Astrocyte (in vitro differentiated cells and primary cell): Measurements from ENCODE around the gene KISS1R. TPM values are rescaled to one million over a fixed set of nuclear protein-coding genes. Genes with fewer than 3 reads are reported as not detected.
"Not testable (repeated sequence)": the region's sequence is repeated elsewhere in the genome, so short reads cannot be mapped to it uniquely, and the experiment has no call there.

Source experiments
- DNase-seq: peaks from one replicate; pipeline ENCODE4 v3.0.0-alpha.2; 2010; ENCODE audit warnings: low read depth
- FAIRE-seq: peaks from 2 replicates; lab custom pipeline; 2011; peaks lifted over from hg19 to GRCh38; lab: Jason Lieb, UNC
- H2AFZ ChIP-seq: 2 replicates; pipeline ENCODE4 v1.6.0; 2012; ENCODE audit warnings: low read depth, low read length, inconsistent platforms
- H3K27ac ChIP-seq: 2 replicates; pipeline ENCODE4 v1.5.1; 2011; ENCODE audit warnings: low read depth, low read length, inconsistent platforms
- H3K27me3 ChIP-seq: 2 replicates; pipeline ENCODE4 v1.6.0; 2011; ENCODE audit warnings: low read length, inconsistent platforms; ENCODE audit not compliant: insufficient read depth
- H3K36me3 ChIP-seq: 2 replicates; pipeline ENCODE4 v1.5.1; 2011; ENCODE audit warnings: low read length, inconsistent platforms; ENCODE audit not compliant: insufficient read depth
- H3K4me1 ChIP-seq: 2 replicates; pipeline ENCODE4 v1.5.1; 2011; ENCODE audit warnings: low read length, inconsistent platforms; ENCODE audit not compliant: insufficient read depth
- H3K4me2 ChIP-seq: 2 replicates; pipeline ENCODE4 v1.6.0; 2012; ENCODE audit warnings: low read length, inconsistent platforms
- H3K4me3 ChIP-seq: 2 replicates; pipeline ENCODE4 v1.5.1; 2011; ENCODE audit warnings: low read depth, mild to moderate bottlenecking, low read length, inconsistent platforms; ENCODE audit not compliant: insufficient read depth
- H3K79me2 ChIP-seq: 2 replicates; pipeline ENCODE4 v1.6.0; 2012; ENCODE audit warnings: mild to moderate bottlenecking, low read length, inconsistent platforms; ENCODE audit not compliant: insufficient read depth
- H3K9ac ChIP-seq: 2 replicates; pipeline ENCODE4 v1.6.0; 2012; ENCODE audit warnings: mild to moderate bottlenecking, low read length, inconsistent platforms
- H3K9me3 ChIP-seq: 2 replicates; pipeline ENCODE4 v1.5.1; 2012; ENCODE audit warnings: low read depth, mild to moderate bottlenecking, low read length, inconsistent platforms; ENCODE audit not compliant: insufficient read depth
- H4K20me1 ChIP-seq: 2 replicates; pipeline ENCODE4 v1.6.0; 2012; ENCODE audit warnings: low read length, inconsistent platforms; ENCODE audit not compliant: insufficient read depth
- H3K27ac Mint-ChIP-seq: one replicate; pipeline ENCODE4 v1.8.0; 2021; ENCODE audit warnings: mild to moderate bottlenecking, mixed read lengths; ENCODE audit not compliant: unreplicated experiment
- H3K27me3 Mint-ChIP-seq: one replicate; pipeline ENCODE4 v1.8.0; 2021; ENCODE audit warnings: low read depth, mixed read lengths; ENCODE audit not compliant: unreplicated experiment
- H3K36me3 Mint-ChIP-seq: one replicate; pipeline ENCODE4 v1.8.0; 2021; ENCODE audit warnings: low read depth, mixed read lengths; ENCODE audit not compliant: unreplicated experiment
- H3K4me1 Mint-ChIP-seq: one replicate; pipeline ENCODE4 v1.8.0; 2021; ENCODE audit warnings: low read depth, mixed read lengths; ENCODE audit not compliant: unreplicated experiment
- H3K4me3 Mint-ChIP-seq: one replicate; pipeline ENCODE4 v1.8.0; 2021; ENCODE audit warnings: mild to moderate bottlenecking, moderate library complexity, mixed read lengths; ENCODE audit not compliant: unreplicated experiment
- H3K9me3 Mint-ChIP-seq: one replicate; pipeline ENCODE4 v1.8.0; 2021; ENCODE audit warnings: mild to moderate bottlenecking, mixed read lengths; ENCODE audit not compliant: unreplicated experiment
- CTCF ChIP-seq: IDR thresholded peaks from 2 replicates; pipeline ENCODE4 v1.5.1; 2011; ENCODE audit warnings: low read depth, mild to moderate bottlenecking, inconsistent platforms, low read length, moderate library complexity; ENCODE audit not compliant: insufficient read depth
- EZH2 ChIP-seq: IDR thresholded peaks from 2 replicates; pipeline ENCODE4 v1.6.1; 2012; ENCODE audit warnings: mild to moderate bottlenecking, low read length, inconsistent platforms; ENCODE audit not compliant: insufficient read depth
- total RNA-seq: library from RNA; stranded (reverse); gene quantifications from 2 replicates; pipeline ENCODE4 v1.2.1, GENCODE V29; 2021

KISS1R gene
- total RNA-seq, 1 donor from 2014 or later: not detected

DNA sequence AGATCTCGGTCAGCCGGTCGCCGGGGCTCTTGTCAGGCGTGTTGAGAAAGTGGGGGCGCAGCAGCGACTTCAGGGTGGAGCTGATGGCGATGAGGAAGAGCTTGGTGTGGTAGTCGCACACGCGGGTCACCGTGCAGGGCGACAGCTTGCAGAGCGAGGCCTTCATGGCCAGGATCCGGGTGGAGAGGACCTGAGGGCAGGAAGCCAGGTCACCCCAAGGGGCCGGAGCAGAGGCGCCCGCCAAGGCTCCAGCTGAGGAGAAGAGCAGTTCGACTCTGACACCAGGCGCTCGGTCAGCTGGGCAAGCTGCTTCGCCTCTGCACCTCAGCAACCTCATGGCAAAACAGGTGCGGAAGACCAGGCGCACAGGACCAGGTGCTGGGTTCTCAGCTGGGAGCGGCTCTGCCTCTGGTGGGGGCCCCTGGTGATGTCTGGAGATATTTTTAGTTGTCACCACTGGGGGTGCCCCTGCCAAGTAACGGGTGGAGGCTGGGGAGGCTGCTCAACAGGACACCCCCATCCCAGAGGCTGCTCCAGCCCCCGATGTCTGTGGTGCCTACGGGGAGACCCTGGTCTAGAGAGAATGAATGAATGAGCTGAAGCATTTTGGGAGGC, 41.8 kb upstream of the KISS1R start:
- no peak overlapping the region for H3K4me2 ChIP-seq
- H3K79me2 ChIP-seq: no peaks in the 10 kb centered on the region
- peaks cover 4% of the 10 kb centered on the region for H3K36me3 ChIP-seq
- H3K4me3 ChIP-seq: no peak overlapping the region
- H3K4me1 ChIP-seq: peaks cover 2% of the 10 kb centered on the region
- no peaks in the 10 kb centered on the region for H3K27me3 Mint-ChIP-seq
- H3K4me3 Mint-ChIP-seq: no peak overlapping the region
- TF ChIP-seq EZH2 (no peak), CTCF (no peak)
- H3K27ac Mint-ChIP-seq: no peak overlapping the region
- H3K36me3 Mint-ChIP-seq: peaks cover 6% of the 10 kb centered on the region
- no peaks in the 10 kb centered on the region for H3K9me3 Mint-ChIP-seq
- FAIRE-seq (no peak), DNase-seq (no peak)
- no peak overlapping the region for H3K27ac ChIP-seq
- peaks cover 11% of the 10 kb centered on the region for H4K20me1 ChIP-seq
- no peak overlapping the region for H3K9ac ChIP-seq
- no peak overlapping the region for H2AFZ ChIP-seq
- H3K9me3 ChIP-seq: no peaks in the 10 kb centered on the region
- H3K4me1 Mint-ChIP-seq: peaks cover 2% of the 10 kb centered on the region
- H3K27me3 ChIP-seq: no peaks in the 10 kb centered on the region

DNA sequence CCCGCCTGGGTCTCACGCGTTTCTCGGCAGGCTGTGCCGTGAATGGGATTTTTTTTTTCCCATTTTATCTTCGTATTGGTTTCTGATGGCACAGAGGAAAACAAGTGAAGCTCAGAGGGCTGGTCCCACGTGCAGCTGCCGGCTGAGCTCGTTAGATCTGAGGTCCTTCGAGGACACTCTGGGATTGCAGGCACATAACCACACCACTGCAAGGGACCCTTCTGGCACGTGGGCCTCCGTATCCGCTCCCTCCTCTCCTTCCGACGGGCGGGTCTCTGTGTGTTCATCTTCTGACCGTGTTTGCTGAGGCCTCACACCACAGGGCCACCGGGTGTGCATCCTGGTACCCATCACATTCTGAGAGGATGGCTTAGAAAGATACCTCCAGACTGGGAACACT, 41.0 kb upstream of the KISS1R start:
- no peak overlapping the region for H3K27ac ChIP-seq
- Mint-ChIP-seq H3K9me3 (no peaks in the 10 kb centered on the region), H3K4me1 (peaks cover 2% of the 10 kb centered on the region)

GRCh38 chr19:876780-877314, 40.3 kb upstream of the KISS1R start:
- Histone ChIP-seq H3K79me2 (no peaks in the 10 kb centered on the region), H4K20me1 (peaks cover 4% of the 10 kb centered on the region), H3K9me3 (no peaks in the 10 kb centered on the region), H2AFZ (no peak overlapping the region), H3K4me1 (no peaks in the 10 kb centered on the region), H3K9ac (no peak overlapping the region), H3K4me2 (no peak overlapping the region), H3K27me3 (no peaks in the 10 kb centered on the region), H3K27ac (no peak overlapping the region), H3K4me3 (no peak overlapping the region), H3K36me3 (peaks cover 8% of the 10 kb centered on the region)
- TF ChIP-seq CTCF (no peak), EZH2 (no peak)
- DNase-seq (no peak), FAIRE-seq (no peak)
- Mint-ChIP-seq H3K27ac (no peak overlapping the region), H3K27me3 (no peaks in the 10 kb centered on the region), H3K36me3 (peaks cover 13% of the 10 kb centered on the region), H3K4me1 (no peaks in the 10 kb centered on the region), H3K4me3 (no peak overlapping the region), H3K9me3 (no peaks in the 10 kb centered on the region)

More for the DNA sequence above, 41.0 kb upstream of the KISS1R start:
- no peak for FAIRE-seq
- H3K36me3 ChIP-seq: peaks cover 4% of the 10 kb centered on the region
- H3K4me3 ChIP-seq: no peak overlapping the region
- H3K4me2 ChIP-seq: no peak overlapping the region
- H3K27ac Mint-ChIP-seq: no peak overlapping the region
- H3K79me2 ChIP-seq: no peaks in the 10 kb centered on the region
- no peak for TF ChIP-seq EZH2
- no peaks in the 10 kb centered on the region for H3K9me3 ChIP-seq
- H3K27me3 ChIP-seq: no peaks in the 10 kb centered on the region
- no peak for DNase-seq
- no peak overlapping the region for H3K9ac ChIP-seq
- H3K27me3 Mint-ChIP-seq: no peaks in the 10 kb centered on the region
- H2AFZ ChIP-seq: no peak overlapping the region
- peaks cover 8% of the 10 kb centered on the region for H4K20me1 ChIP-seq
- H3K36me3 Mint-ChIP-seq: peaks cover 8% of the 10 kb centered on the region
- H3K4me1 ChIP-seq: peaks cover 2% of the 10 kb centered on the region
- no peak overlapping the region for H3K4me3 Mint-ChIP-seq

DNA sequence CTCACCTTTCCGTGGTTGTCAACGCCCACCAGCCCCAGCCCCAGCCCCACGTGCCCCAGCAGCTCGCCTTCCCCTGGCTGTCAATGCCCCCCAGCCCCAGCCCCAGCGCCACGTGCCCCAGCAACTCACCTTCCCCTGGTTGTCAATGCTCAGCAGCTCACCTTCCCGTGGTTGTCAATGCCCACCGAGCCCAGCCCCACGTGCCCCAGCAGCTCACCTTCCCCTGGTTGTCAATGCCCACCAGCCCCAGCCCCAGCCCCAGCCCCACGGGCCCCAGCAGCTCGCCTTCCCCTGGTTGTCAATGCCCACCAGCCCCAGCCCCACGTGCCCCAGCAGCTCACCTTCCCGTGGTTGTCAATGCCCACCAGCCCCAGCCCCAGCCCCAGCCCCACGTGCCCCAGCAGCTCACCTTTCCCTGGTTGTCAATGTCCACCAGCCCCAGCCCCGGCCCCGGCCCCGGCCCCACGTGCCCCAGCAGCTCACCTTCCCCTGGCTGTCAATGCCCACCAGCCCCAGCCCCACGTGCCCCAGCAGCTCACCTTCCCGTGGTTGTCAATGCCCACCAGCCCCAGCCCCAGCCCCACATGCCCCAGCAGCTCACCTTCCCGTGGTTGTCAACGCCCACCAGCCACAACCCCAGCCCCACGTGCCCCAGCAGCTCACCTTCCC, 39.0 kb upstream of the KISS1R start:
- FAIRE-seq, H3K27me3 Mint-ChIP-seq, H3K9me3 ChIP-seq, H3K4me2 ChIP-seq, H3K27ac ChIP-seq, H3K9ac ChIP-seq, H3K27me3 ChIP-seq, H2AFZ ChIP-seq, H3K4me1 Mint-ChIP-seq, H3K79me2 ChIP-seq, H3K4me3 ChIP-seq, H3K9me3 Mint-ChIP-seq, H3K4me1 ChIP-seq, DNase-seq, H3K4me3 Mint-ChIP-seq, H3K27ac Mint-ChIP-seq: not testable (repeated sequence)
- peaks cover 16% of the 10 kb centered on the region for H3K36me3 Mint-ChIP-seq
- peaks cover 11% of the 10 kb centered on the region for H4K20me1 ChIP-seq
- peaks cover 11% of the 10 kb centered on the region for H3K36me3 ChIP-seq
